ENCODE data around the gene GLRX3. TPM values are rescaled to one million over a fixed set of nuclear protein-coding genes. Genes with fewer than 3 reads are reported as not detected.
"Not testable (repeated sequence)": the region's sequence is repeated elsewhere in the genome, so short reads cannot be mapped to it uniquely, and the experiment has no call there.

The GLRX3 gene
- 173 and 177 TPM in 2 replicates for total RNA-seq (2014; rRNA removed; shearing (Covaris generic))
- 120 and 1,428 TPM in 2 replicates for polyA plus RNA-seq (2014; cell fraction: nucleus; rRNA removed)

DNA sequence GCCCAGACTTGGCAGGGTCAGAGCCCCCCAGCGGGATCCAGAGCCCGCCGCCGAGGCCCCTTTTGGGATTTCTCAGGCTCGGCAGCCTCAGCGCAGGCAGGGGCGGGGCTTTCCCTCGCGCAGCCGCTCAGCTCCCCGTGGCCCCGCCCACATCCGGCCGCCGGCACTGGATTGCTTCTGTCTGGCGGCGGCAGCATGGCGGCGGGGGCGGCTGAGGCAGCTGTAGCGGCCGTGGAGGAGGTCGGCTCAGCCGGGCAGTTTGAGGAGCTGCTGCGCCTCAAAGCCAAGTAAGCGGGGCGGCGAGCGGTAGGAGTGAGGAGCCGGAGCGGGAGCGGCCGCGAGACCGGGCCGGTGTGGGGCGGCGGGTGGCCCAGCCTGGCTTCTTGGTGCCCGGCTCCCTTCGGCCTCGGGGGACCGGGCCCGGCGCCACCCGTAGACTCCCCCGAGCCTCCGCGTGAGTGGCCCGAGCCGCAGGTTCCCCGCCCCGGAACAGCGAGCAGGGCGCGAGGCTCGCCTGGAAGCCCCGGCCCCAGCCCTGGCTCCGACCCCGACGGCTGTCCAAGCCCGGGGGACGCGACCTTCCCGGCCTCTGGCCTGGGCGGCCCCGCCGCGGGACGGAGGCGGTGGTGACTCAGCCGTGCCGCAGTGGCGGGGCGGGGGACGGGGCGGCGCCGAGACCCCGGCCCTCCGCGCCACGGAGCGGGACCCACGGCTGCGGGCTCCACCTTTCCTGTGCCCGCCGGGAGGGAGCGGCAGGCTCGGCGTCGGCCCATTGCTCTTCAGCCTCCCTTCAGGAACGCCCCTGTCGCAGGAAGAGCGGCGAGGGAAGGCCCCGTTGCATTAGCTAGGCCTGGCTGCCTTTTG, at the start of gene GLRX3:
GLRX3 (plus strand) TSS at position 166 of the 864 bp plus-strand sequence; CDS start at position 196, 30 bp downstream.
- DNase-seq (ENCODE audit: extremely low read depth, low read depth) = peak; percentile 69

DNA sequence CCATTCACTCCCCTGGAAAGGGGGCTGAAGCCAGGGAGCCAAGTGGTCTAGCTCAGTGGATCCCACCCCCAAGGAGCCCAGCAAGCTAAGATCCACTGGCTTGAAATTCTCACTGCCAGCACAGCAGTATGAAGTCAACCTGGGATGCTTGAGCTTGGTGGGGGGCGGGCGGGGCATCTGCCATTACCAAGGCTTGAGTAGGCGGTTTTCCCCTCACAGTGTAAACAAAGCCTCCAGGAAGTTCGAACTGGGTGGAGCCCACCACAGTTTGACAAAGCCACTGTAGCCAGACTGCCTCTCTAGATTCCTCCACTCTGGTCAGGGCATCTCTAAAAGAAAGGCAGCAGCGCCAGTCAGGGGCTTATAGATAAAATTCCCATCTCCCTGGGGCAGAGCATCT, 45.6 kb upstream of the GLRX3 start:
- not testable (repeated sequence) for DNase-seq (ENCODE audit: extremely low read depth, low read depth)

DNA sequence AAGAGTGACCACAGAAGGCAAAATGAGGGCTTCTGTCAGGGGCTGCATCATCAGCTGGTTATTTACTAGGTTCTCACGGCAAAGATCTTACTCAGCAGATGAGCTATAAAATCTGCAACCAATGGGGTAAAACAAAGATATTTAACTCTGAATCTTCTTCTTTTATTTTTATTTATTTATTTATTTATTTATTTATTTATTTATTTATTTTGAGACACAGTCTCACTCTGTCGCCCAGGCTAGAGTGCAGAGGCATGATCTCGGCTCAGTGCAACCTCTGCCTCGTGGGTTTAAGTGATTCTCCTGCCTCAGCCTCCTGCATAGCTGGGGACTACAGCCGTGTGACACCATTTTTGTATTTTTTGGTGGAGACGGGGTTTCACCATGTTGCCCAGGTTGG, 36.8 kb upstream of the GLRX3 start:
- no peak for DNase-seq (ENCODE audit: extremely low read depth, low read depth)

DNA sequence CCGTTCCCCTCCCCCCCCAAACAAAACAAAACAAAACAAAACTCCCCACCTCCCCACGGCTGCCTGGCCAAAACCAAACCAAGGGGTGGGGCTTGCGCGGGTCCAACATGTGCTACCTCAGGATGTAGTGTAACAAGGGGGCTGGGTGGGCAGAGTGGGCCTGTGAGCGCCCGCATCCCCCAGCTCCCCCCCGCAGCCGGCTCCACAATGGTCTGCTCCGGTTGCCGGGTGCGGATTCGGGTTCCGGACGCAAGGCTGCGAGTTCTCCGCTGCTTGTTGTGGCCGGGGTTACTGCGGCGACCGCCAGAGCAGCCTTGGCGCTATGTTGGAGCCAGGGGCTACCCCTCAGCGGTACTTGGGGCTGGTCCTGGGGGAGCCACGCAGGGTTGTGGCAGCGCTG, 30.5 kb upstream of the GLRX3 start:
- no peak for DNase-seq (ENCODE audit: extremely low read depth, low read depth)

DNA sequence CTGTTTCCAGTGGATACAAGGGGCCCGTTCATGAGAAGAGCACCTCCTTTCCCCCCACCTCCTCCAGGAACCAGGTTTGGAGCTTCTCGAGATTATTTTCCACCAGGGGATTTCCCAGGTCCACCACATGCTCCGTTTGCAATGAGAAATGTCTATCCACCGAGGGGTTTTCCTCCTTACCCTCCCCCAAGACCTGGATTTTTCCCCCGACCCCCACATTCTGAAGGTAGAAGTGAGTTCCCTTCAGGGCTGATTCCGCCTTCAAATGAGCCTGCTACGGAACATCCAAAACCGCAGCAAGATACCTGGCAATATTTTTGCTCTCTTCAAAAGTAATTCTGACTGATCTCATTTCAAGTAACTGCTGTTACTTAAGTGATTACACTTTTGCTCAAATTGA, 28.0 kb upstream of the GLRX3 start:
- not testable (repeated sequence) for DNase-seq (ENCODE audit: extremely low read depth, low read depth)

DNA sequence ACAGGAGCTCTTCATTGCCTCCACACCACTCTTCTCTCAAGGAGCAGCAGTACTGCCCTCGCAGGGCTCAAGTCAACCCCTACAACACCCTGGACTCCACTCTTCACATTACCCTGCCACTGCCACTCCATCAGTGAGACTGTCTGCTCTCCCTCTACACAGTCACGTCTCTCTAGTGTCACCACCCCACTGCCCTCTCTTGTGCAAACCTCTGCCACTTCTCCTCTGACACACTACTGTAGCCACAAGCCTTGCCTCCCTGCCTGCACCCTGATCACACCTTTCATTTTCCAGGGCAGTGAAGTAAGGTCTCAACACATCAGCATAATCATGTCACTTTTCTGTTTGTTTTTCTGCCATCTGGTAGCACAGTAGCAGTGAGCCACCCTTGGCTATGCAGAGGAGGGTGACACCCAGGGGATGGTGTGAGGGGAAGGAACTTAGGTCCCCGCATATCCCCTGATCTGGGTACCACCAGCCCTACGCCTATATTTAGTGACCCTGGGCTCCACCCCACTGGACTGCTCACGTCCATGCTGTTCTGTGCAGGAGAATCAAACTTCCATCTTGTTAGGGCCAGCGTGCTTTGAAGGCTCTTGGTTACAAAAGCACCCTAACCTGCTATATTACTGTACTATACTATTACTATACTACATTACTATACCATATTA, 27.1 kb upstream of the GLRX3 start:
- no peak for DNase-seq (ENCODE audit: extremely low read depth, low read depth)

DNA sequence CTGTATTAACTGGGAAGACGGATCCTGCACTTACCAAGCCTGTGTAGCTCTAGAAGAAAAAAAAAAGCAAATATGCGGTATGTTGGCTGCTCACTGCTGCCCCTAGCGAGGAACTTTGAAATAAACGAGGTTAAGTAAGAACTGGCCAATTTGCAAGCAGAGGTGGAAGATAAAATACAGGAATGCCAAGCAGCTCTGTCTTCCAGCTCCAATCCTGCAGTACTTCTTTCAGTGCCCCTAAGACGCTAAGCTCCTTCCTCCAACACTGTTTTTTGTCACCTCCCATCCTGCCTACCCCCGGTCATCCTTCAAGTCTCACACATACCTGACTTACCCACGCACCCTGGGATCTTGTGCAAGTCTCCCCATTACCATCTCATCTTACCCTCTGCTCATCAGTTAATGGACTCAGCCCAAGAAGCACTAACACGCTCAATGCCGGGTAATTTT, 26.4 kb upstream of the GLRX3 start:
- peak; percentile 78 for DNase-seq (ENCODE audit: extremely low read depth, low read depth)

DNA sequence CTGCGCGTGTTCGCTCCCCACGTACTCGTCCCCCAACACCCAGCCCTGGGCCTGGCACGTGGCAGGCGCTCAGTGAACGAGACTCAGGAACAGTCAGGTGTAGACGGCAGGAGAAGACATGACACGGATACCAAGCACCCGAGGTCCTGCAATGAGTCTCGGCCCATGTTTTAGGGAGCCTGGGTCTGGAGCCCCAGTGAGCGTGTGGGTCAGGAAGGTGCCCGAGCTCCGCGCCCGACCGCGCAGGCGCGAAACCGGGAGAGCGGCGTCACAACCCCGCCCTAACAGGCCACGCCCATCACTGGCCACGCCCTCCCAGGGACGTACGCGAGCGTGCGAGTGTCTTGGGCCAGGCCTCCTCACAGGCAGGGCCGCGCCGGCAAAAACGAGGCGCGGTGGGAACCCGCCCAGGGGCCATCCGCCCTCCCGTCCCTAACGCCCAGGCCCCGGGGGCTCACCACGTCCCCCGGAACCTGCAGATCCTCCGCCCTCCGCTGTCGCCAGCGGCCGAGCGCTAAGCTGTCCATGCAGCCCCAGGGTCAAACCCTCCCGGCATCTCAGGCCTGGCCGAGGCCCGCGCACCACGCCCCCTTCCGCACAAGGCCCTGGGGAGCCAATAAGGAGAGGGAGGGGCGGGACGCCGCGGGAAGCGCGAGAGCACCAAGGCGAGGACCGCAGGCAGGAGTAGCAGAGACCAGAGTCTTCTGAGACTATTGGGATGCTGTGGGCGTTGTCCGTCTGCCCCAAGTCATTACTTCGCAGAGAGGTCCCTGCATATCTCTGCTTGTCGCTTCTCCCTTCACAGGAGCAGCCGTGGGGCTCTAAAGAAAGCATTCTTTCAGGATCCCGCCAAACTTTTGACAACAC, 25.7 kb upstream of the GLRX3 start, which contains the start of gene C10orf143:
C10orf143 (minus strand) TSS at position 585 of the 867 bp plus-strand sequence; CDS start at position 527, 58 bp downstream.
- DNase-seq (ENCODE audit: extremely low read depth, low read depth) = peak; percentile 96

DNA sequence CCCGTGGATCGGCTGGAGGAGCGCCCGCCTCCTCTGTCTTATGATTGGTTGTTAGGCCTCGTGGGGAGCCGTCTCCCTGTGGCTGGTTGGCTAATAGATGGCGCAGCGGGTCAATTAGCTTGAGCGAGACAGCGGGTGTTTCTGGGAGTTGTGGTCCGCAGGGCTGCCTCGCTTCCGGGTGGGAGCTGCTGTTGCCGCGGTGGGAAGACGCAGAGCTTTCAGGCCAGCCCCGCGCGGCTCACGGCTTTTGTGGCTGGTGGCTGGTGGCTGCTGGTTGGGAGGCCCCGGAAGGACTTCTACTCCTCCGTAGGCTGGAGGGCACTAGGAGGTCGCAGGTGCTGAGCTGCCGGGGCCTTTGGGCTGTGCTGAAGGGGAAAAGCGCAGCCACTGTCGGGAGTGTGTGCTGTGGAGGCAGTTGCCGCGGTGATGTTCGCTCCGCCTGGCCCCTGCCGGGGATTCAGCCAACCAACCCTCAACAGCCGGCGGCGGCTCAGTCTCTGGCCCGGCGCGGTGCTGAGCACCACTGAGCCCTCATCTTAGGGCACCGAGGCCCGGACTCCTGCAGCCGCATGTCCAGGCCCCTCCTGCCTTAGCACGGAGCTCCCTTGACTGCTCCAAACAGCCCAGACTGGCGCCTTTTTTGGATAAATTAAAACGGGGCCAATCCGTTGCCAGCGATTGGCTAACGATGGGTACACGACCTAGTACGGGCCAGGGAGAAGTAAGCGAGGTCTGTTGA, 24.9 kb upstream of the GLRX3 start:
- DNase-seq (ENCODE audit: extremely low read depth, low read depth) = peak; percentile 97

DNA sequence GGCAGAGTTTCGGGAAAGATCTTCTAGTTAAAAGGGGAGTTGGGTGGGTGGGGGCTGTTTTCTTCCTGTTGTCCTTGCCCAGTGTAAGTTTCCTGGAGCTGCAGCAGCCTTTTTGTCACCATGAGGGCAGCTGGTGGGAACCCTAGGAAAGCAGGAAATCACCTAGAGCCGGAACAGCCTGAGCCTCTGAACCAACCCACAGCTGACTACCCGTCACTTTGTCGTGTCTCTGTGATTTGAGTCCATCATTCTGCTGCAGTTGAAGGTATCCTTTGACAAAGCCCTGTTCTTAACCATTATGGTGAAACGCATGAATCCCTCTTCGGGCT, 24.4 kb upstream of the GLRX3 start:
- no peak for DNase-seq (ENCODE audit: extremely low read depth, low read depth)

DNA sequence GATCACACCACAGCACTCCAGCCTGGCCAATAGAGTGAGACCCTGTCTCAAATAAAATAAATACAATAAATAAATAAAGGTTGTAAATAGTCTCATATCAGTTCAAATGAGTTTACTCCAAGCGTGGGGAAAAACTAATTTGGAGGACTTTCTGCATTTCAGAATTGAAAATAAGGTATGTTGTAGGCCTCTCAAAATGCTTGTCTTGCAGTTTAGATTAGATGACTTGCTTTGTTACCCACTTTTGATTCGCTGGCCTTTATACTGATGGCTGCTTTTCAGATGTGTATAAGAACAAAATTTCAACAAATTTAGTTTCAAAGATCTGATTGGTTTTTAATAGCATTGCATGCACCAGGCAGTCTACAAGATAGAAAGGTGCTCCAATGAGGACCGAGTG, 23.4 kb upstream of the GLRX3 start:
- no peak for DNase-seq (ENCODE audit: extremely low read depth, low read depth)

DNA sequence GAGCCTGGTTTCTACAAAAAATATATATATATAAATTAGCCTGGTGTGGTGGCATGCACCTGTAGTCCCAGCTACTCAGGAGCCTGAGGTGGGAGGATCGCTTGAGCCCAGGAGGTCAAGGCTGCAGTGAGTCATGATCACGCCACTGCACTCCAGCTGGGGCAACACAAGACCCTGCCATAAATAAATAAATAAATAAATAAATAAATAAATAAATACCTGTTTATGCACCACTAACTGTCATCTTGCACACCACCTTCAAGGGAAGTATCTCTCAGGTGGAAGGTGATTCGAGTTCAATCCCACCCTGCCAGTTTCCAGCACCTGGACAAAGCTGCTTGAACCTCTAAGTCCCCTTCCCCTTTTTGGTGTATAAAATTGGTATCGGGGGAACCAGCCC, 19.2 kb upstream of the GLRX3 start:
- not testable (repeated sequence) for DNase-seq (ENCODE audit: extremely low read depth, low read depth)

DNA sequence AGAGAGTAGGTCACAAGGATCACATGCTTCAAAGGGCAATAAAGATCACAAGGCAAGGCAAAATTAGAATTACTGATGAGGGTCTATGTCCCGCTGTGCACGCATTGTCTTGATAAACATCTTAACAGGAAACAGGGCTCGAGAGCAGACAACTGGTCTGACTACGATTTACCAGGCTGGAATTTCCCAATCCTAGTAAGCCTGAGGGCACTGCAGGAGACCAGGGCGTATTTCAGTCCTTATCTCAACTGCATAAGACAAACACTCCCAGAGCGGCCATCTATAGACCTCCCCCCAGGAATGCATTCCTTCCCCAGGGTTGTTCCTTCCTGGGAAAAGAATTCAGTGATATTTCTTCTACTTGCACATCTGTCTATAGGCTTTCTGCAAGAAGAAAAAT, 18.7 kb upstream of the GLRX3 start:
- not testable (repeated sequence) for DNase-seq (ENCODE audit: extremely low read depth, low read depth)

DNA sequence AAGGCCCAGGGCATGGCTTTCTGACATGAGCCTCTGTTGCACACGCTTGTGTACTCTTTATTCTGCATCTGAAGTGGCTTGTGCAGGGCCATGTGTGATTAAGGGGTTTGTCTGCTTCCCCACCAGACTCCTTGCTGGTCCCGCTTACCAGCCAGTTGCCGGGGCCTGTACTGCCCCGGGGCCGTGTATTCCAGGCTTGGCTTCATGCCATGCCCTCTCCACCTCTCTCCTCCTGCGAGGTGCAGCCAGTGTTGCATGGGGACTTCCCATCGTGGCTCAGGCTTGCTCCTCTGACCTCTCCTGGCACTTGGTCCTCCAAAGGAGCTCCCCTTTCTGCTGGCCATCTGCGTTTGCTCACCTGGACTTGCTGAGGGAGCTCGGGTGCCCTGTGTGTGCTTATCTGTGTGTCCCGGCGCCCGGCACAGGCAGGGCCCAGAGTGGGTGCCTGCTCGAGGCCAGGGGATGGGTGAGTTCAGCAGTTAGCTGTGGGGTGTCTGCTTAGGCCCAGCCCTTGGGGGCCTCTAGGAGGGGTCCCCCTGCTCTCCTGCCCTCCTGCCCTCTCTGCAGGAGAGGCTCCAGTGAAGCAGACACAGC, 14.6 kb upstream of the GLRX3 start:
- DNase-seq (ENCODE audit: extremely low read depth, low read depth) = no peak

DNA sequence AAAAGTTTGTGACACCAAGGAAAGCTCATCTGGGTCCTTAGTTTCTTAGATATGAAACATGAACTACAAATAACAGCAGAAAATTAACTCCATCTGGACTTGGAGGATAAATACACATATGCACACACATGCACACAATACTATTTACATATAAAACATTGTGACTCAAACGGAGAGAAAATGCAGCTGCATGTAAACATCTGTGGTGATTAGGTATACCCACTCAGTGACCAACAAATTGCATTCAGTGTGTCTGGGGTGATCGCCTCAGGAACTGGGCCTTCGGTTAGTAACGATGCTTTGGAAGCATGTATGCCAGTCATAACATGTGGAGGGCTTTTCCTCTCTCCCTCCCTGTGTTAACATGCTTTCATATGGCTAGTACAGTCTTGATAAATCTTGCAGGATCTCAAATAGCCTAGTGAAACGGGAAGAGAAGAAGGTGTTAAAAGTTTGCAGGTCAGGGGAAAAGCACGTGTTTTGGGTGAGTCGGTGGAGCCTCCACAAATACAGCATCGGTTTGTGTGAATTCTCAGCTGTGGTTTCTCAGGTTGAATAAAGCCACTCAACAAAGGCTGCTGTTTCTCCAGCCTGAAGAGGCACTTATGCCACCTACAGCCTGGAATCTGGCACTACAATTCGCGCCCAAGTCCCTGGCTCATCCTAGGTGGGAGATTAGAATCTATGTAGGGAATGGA, 8.7 kb upstream of the GLRX3 start:
- DNase-seq (ENCODE audit: extremely low read depth, low read depth) = peak; percentile 58

DNA sequence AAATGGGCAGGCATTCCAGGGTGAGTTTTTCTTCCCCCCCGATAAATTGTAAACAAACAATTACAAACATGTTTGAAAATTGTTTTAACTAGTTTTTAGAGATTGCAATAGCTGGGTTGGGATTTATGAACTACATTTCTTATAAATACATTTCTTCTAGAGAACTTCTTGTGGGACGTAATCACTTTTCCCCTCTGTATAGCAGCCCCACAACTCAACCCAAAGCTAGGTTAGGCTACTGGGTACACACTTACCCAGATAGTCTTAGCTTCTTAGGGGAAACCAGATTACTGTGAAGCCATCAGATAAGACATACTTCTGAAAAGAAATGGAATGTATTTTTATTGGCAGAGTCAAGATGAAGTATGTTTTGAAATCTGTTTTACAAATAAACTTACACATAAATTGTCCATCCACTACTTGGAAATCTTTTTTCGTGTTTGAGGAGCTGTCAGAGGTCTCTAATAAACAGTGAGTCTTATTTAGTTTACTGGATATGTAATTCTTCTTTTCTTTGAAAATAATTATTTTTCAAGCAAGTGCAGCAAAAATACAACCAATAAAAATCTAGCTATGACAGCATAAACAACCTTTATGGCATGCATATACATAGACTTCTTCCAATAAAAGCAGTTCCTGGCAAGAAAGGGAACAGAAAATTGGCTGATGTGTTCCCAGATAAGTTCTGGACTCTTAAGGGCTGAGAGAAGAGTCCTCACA, 8.0 kb upstream of the GLRX3 start:
- DNase-seq (ENCODE audit: extremely low read depth, low read depth) = no peak

DNA sequence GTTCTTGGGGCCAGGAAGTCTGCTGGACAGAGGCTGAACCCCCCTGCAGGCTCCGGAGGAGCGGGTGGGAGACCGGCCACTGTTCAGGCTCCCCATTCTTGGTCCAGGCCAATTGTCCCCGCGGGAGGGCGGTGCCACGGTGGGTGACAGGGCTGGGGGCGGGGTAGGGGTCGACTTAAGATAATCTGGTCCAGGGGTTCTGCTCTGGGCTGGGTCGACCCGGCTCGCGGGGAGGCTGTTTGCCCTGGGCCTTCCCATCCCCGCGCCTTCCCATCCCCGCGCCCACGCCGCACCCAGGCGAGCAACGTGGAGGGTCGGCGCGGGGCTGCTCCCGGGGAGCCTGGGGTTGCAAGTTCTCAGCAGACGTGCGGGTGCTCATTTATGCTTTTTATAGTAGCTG, 7.3 kb upstream of the GLRX3 start:
- DNase-seq (ENCODE audit: extremely low read depth, low read depth) = no peak

DNA sequence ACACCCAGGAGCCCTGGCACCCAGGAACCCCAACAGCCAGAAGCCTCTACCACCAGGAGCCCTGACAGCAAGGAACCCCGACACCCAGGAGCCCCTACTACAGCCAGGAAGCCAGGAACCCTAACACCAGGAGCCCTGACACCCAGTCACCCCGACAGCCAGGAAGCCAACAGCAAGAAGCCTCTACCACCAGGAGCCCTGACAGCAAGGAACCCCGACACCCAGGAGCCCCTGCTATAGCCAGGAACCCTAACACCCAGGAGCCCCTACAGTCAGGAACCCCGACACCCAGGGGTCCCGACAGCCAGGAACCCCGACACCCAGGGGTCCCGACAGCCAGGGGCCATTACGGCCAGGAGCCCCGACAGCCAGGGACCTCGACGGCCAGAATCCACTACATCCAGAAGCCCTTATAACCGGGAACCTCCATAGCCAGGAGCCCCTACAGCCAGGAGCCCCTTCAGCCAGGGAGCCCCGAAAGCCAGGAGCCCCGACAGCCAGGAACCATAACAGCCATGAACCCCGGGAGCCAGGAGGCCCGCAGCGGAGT, 440 bp upstream of the GLRX3 start:
- no peak for DNase-seq (ENCODE audit: extremely low read depth, low read depth)

Measured in NCI-H460 (cell line).